GM18526 (cell line): ENCODE measurements around the gene GPR39.

Source experiments
- POLR2A ChIP-seq: IDR thresholded peaks from 3 replicates; pipeline ENCODE4 v1.6.1; 2011; ENCODE audit not compliant: insufficient read length; ENCODE audit errors: extremely low read depth

The GPR39 gene

GRCh38 chr2:132642415-132642814 is 225.8 kb downstream of the GPR39 start:
- no peak for TF ChIP-seq POLR2A

GRCh38 chr2:132645176-132645575 is 228.6 kb downstream of the GPR39 start:
- no peak for TF ChIP-seq POLR2A

DNA sequence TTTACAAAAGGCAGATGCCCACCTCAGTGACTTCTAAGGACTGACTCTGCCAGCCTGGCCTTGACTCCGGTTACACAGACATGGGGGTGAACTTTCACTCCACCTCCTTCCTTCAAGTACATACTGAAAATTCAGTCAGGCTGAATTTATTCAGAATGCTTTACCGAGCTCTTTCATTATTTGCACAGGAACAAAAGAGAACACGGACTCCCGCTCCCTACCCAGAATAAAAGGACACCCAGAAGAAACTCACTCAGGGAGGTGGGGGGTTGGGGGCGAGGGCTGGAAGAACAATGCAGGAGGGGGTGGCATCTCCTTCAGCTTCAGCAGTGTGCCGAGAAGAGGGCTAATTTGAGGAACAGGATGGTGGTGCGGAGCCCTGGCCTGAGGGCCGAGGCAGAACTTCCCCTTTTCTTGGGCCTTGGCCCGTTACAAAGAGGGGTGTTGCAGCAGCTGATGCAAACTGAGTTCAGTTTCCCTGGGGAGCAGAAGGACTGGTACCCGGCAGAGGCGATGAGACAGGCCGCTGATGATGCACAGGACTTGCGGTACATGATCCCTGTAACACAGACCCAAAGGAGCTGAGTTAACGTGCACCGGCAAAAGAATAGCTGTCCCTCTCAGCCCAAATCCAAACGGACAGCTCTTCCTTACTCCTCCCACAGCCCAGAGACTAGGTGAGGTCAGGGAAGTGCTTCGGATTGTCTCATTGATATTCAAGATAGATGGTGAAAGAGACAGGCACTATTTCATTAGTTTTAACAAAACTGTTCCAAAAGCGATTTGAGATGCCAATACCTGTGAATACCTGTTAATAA is 229.3 kb downstream of the GPR39 start:
- TF ChIP-seq POLR2A = no peak

- TF ChIP-seq POLR2A = no peak
Measured at GRCh38 chr2:132646540-132647108, 230.0 kb downstream of the GPR39 start.

- TF ChIP-seq POLR2A = no peak
Measured at GRCh38 chr2:132651115-132652045, 234.8 kb downstream of the GPR39 start.

GRCh38 chr2:132652474-132652873 is 235.9 kb downstream of the GPR39 start:
- no peak for TF ChIP-seq POLR2A

DNA sequence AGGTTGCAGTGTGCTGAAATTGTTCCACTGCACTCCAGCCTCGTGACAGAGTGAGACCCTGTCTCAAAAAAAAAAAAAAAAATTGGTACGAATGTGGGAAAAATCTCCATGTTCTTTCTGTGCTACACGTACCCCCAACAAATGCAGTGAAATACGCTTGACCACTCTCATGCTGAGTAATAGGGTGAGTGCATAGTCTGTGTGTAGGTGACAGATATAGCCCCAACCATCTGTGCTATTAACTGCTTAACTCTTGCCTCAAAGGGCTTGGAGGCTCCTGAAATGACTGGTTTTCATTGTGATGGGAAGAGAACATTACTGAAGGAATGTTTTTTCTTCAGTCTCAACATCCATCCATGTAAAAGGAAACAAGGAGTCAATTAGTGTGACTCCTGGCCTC is 237.7 kb downstream of the GPR39 start:
- TF ChIP-seq POLR2A = no peak

GRCh38 chr2:132654968-132655367 is 238.4 kb downstream of the GPR39 start:
- no peak for TF ChIP-seq POLR2A

- TF ChIP-seq POLR2A = no peak
Measured at GRCh38 chr2:132656266-132656975, 239.8 kb downstream of the GPR39 start.

DNA sequence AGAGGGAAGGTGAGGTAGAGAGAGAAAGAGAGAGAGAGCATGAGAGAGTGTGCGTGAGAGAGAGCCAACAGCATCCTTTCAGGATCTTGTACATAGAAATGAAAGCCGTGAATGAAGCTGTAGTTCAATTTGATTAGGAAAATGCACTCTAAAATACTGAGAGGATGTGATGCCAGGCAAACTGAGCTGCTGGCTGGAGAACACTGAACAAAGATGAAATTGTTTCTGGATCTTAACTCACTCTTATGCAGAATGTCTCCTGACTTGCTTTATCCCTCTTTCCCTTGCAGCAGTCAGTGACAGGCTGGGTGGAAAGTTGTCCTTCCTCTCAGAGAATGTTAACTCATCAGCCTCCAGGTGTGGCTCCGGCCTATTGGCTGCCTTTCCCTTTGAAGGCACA is 242.7 kb downstream of the GPR39 start:
- TF ChIP-seq POLR2A = no peak

- no peak for TF ChIP-seq POLR2A
Measured at GRCh38 chr2:132662732-132663131, 246.1 kb downstream of the GPR39 start.

DNA sequence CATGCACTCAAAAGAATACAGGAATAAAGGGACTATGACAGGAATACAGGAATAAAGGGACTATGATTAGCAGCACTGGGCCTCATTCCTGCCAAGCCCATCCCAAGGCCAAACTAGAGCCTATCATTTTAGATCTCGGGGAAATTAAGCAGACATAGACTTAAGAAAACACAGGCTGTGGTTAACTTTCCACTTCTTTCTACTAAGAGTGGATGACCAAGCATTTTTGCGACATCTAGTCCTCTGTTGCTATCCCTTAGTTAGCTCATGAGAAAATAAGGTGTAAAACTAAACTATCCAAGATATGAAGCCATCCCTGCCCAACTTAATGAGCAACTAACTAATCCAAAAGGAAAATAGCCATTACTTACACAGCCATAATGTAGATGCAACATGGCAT is 247.5 kb downstream of the GPR39 start:
- no peak for TF ChIP-seq POLR2A

GRCh38 chr2:132665401-132666140 is 249.0 kb downstream of the GPR39 start:
- TF ChIP-seq POLR2A = no peak

DNA sequence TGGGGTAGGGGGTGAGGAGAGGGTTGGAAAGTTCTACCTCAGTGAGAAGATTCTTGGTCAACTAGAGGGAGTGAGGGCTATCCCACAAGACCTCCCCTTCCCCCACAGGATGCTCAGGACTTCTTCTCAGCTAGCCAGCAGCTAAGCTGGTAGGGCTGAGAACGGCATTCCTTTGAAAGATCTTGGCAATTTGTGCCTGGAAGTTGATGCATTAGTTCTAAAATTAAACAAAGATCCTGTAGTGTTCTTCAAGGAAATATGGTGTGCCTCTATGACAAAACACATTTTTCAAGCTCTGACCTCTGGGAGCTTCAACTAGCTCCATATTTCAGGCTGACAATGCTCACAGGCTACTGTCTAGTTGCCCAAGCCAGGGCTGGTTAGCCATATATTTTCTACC is 251.1 kb downstream of the GPR39 start:
- TF ChIP-seq POLR2A = no peak
